A673 (cell line): ENCODE data around the gene CDPF1. TPM values are rescaled to one million over a fixed set of nuclear protein-coding genes. Genes with fewer than 3 reads are reported as not detected.

Experiments
- BruUV-seq: library from RNA; stranded (reverse); fragments of 400-500 nt; replicated peaks from 2 replicates; lab custom pipeline; 2021; lab: Mats Ljungman, UMichigan
- CTCF ChIA-PET: fragments of 300-600 bp; sonication (Branson Sonifier 250); formaldehyde crosslinking; loops from one replicate; lab custom pipeline; 2022; ENCODE audit warnings: antibody characterized with exemption; lab: Charles Lee
- POLR2A ChIA-PET: fragments of 300-600 bp; sonication (Branson Sonifier 250); formaldehyde crosslinking; loops from one replicate; lab custom pipeline; 2022; ENCODE audit warnings: antibody characterized with exemption; ENCODE audit not compliant: low non-redundant PET; lab: Charles Lee
- DNase-seq: peaks from one replicate; pipeline ENCODE4 v3.0.0-alpha.2; 2015; ENCODE audit warnings: low spot score
- H3K27ac ChIP-seq: fragments of 200-600 bp; sonication (generic); 2 replicates; pipeline ENCODE4 v1.5.1; 2016; ENCODE audit warnings: mixed run types, low read depth, mild to moderate bottlenecking, mixed read lengths, antibody characterized with exemption, low read length; ENCODE audit not compliant: poor library complexity, severe bottlenecking
- H3K27me3 ChIP-seq: fragments of 200-600 bp; sonication (generic); replicated peaks from 2 replicates; pipeline ENCODE4 v1.6.1; 2017; ENCODE audit warnings: mixed run types, low read depth, mild to moderate bottlenecking, mixed read lengths, antibody characterized with exemption, low read length; ENCODE audit not compliant: insufficient read depth, poor library complexity
- H3K36me3 ChIP-seq: fragments of 200-600 bp; sonication (generic); 2 replicates; pipeline ENCODE4 v1.6.1; 2016; ENCODE audit warnings: mixed run types, mild to moderate bottlenecking, mixed read lengths, antibody characterized with exemption, low read length; ENCODE audit not compliant: insufficient read depth, poor library complexity, severe bottlenecking
- H3K4me1 ChIP-seq: fragments of 200-600 bp; sonication (generic); 2 replicates; pipeline ENCODE4 v1.6.1; 2017; ENCODE audit warnings: mixed run types, mild to moderate bottlenecking, mixed read lengths, antibody characterized with exemption, low read length; ENCODE audit not compliant: insufficient read depth, poor library complexity, severe bottlenecking
- H3K4me3 ChIP-seq: fragments of 200-600 bp; sonication (generic); 2 replicates; pipeline ENCODE4 v1.5.1; 2016; ENCODE audit warnings: low read depth, mixed run types, mild to moderate bottlenecking, mixed read lengths, low read length; ENCODE audit not compliant: poor library complexity, severe bottlenecking
- H3K9me3 ChIP-seq: fragments of 200-600 bp; sonication (generic); 2 replicates; pipeline ENCODE4 v1.6.1; 2016; ENCODE audit warnings: mixed run types, low read depth, mild to moderate bottlenecking, mixed read lengths, antibody characterized with exemption, low read length; ENCODE audit not compliant: poor library complexity, severe bottlenecking
- EZH2 ChIP-seq: fragments of 200-600 bp; sonication (generic); IDR thresholded peaks from 2 replicates; pipeline ENCODE4 v1.6.1; 2017; ENCODE audit warnings: borderline replicate concordance, low read depth, mild to moderate bottlenecking, mixed read lengths, antibody characterized with exemption, low read length; ENCODE audit not compliant: poor library complexity, severe bottlenecking
- intact Hi-C: fragments of 100-400 bp; cut with micrococcal nuclease; formaldehyde crosslinking; loops from one replicate; pipeline ENCODE4 v1.10.0; 2022; ENCODE audit not compliant: unreplicated experiment
- total RNA-seq: library from RNA; stranded (reverse); gene quantifications from 2 replicates; pipeline ENCODE4 v1.2.3, GENCODE V29; 2021
- TF ChIP-seq, protein P1 (sequence below): fragments of 300-800, 200-600 bp; sonication (generic); conservative IDR thresholded peaks from 2 replicates; pipeline ENCODE4 v1.5.1; 2017; ENCODE audit warnings: low read depth, mild to moderate bottlenecking, antibody characterized with exemption, low read length, moderate library complexity, mixed read lengths

Gene CDPF1
- total RNA-seq, 1 experiment from 2014 or later: 7.0 TPM

DNA sequence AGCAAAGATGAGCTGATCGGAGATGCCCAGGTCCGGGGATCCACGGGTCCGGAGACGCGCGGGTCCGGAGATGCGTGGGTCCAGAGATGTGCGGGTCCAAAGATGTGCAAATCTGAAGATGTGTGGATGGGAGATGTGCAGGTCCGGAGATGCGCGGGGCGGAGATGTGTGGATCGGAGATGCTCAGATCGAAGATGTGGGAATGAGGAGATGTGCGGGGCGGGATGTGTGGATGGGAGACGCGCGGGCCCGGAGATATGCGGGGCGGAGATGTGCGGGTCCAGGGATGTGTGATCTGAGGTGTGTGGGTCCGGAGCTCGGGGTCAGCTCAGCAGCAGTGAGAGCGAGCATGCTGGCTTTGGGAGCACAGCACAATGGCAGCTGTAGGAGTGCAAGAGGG, 35.5 kb downstream of the CDPF1 start:
- Histone ChIP-seq H3K4me1 (no peaks in the 10 kb centered on the region), H3K27me3 (no peaks in the 10 kb centered on the region), H3K27ac (no peak overlapping the region), H3K4me3 (no peak overlapping the region), H3K36me3 (no peaks in the 10 kb centered on the region), H3K9me3 (no peaks in the 10 kb centered on the region)
- ChIA-PET CTCF (no interaction called here), POLR2A (no interaction called here)
- TF ChIP-seq EZH2: no peak
- TF ChIP-seq, protein P1, sequence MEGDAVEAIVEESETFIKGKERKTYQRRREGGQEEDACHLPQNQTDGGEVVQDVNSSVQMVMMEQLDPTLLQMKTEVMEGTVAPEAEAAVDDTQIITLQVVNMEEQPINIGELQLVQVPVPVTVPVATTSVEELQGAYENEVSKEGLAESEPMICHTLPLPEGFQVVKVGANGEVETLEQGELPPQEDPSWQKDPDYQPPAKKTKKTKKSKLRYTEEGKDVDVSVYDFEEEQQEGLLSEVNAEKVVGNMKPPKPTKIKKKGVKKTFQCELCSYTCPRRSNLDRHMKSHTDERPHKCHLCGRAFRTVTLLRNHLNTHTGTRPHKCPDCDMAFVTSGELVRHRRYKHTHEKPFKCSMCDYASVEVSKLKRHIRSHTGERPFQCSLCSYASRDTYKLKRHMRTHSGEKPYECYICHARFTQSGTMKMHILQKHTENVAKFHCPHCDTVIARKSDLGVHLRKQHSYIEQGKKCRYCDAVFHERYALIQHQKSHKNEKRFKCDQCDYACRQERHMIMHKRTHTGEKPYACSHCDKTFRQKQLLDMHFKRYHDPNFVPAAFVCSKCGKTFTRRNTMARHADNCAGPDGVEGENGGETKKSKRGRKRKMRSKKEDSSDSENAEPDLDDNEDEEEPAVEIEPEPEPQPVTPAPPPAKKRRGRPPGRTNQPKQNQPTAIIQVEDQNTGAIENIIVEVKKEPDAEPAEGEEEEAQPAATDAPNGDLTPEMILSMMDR: no peak
- BruUV-seq: no TSS peak
- intact Hi-C loops: no loop called here
- no peak for DNase-seq

DNA sequence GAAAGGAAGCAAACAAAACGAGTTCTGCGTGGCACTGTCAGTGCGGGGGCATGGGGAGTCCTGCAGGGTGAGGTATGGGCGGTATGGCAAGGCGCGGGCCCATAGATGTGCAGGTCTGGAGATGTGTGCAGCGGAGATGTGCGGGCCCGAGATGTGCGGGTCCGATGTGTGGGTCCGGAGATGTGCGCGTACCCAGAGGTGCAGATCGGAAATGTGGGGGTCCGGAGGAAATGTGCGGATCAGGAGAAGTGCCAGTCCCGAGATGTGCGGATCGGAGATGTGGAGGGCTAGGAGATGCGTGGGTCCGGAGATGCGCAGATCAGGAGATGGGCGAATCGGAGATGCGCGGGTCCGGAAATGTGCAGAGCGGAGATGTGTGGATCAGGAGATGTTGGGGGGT, 35.9 kb downstream of the CDPF1 start:
- TF ChIP-seq, protein P1: no peak
- no peak for TF ChIP-seq EZH2
- Histone ChIP-seq H3K4me3 (no peak overlapping the region), H3K27ac (no peak overlapping the region), H3K9me3 (peaks cover 4% of the 10 kb centered on the region), H3K4me1 (no peaks in the 10 kb centered on the region), H3K27me3 (no peaks in the 10 kb centered on the region), H3K36me3 (no peaks in the 10 kb centered on the region)
- intact Hi-C loops: no loop called here
- POLR2A ChIA-PET: no interaction called here
- CTCF ChIA-PET: no interaction called here
- BruUV-seq: no TSS peak
- no peak for DNase-seq

DNA sequence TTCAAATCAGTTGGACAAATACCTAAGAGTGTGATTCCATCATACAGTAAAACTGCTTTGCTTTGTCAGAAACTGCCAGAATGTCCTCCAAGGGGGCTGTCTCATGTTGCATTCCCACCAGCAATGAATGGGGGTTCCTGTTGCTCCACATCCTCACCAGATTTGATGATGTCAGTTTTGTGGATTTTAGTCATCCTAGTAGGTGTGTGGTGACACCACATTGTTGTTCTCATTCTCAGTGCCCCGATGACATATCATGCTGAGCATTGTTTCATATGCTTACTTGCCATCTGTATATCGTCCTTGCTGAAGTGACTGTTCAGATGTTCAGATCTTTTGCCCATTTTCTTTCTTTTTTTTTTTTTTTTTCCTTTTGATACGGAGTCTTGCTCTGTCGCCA, 37.0 kb downstream of the CDPF1 start:
- POLR2A ChIA-PET: no interaction called here
- no peak overlapping the region for H3K27ac ChIP-seq
- BruUV-seq: no TSS peak
- CTCF ChIA-PET: no interaction called here
- no peaks in the 10 kb centered on the region for H3K27me3 ChIP-seq
- H3K4me1 ChIP-seq: no peaks in the 10 kb centered on the region
- H3K36me3 ChIP-seq: no peaks in the 10 kb centered on the region
- no peak for TF ChIP-seq EZH2
- TF ChIP-seq, protein P1: no peak
- no peak overlapping the region for H3K4me3 ChIP-seq
- intact Hi-C loops: no loop called here
- peaks cover 11% of the 10 kb centered on the region for H3K9me3 ChIP-seq
- no peak for DNase-seq
